Activated CD8-positive, alpha-beta memory T cell treated with anti-CD3 and anti-CD28 coated beads, Interleukin-2, amount 50 U/mL, for 48 hours (primary cell): Measurements from ENCODE around the gene NEAT1.

Experiments
- DNase-seq: peaks from one replicate; pipeline ENCODE4 v3.0.0-alpha.2; 2020

NEAT1 gene

DNA sequence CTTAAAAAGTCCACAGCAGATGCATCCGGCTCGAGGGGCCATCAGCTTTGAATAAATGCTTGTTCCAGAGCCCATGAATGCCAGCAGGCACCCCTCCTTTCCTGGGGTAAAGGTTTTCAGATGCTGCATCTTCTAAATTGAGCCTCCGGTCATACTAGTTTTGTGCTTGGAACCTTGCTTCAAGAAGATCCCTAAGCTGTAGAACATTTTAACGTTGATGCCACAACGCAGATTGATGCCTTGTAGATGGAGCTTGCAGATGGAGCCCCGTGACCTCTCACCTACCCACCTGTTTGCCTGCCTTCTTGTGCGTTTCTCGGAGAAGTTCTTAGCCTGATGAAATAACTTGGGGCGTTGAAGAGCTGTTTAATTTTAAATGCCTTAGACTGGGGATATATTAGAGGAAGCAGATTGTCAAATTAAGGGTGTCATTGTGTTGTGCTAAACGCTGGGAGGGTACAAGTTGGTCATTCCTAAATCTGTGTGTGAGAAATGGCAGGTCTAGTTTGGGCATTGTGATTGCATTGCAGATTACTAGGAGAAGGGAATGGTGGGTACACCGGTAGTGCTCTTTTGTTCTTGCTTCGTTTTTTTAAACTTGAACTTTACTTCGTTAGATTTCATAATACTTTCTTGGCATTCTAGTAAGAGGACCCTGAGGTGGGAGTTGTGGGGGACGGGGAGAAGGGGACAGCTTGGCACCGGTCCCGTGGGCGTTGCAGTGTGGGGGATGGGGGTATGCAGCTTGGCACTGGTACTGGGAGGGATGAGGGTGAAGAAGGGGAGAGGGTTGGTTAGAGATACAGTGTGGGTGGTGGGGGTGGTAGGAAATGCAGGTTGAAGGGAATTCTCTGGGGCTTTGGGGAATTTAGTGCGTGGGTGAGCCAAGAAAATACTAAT, 1.9 kb downstream of the NEAT1 start:
- peak; percentile 88 for DNase-seq

DNA sequence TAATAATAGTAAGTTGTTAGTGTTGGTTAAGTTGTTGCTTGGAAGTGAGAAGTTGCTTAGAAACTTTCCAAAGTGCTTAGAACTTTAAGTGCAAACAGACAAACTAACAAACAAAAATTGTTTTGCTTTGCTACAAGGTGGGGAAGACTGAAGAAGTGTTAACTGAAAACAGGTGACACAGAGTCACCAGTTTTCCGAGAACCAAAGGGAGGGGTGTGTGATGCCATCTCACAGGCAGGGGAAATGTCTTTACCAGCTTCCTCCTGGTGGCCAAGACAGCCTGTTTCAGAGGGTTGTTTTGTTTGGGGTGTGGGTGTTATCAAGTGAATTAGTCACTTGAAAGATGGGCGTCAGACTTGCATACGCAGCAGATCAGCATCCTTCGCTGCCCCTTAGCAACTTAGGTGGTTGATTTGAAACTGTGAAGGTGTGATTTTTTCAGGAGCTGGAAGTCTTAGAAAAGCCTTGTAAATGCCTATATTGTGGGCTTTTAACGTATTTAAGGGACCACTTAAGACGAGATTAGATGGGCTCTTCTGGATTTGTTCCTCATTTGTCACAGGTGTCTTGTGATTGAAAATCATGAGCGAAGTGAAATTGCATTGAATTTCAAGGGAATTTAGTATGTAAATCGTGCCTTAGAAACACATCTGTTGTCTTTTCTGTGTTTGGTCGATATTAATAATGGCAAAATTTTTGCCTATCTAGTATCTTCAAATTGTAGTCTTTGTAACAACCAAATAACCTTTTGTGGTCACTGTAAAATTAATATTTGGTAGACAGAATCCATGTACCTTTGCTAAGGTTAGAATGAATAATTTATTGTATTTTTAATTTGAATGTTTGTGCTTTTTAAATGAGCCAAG, 2.7 kb downstream of the NEAT1 start:
- peak; percentile 86 for DNase-seq

DNA sequence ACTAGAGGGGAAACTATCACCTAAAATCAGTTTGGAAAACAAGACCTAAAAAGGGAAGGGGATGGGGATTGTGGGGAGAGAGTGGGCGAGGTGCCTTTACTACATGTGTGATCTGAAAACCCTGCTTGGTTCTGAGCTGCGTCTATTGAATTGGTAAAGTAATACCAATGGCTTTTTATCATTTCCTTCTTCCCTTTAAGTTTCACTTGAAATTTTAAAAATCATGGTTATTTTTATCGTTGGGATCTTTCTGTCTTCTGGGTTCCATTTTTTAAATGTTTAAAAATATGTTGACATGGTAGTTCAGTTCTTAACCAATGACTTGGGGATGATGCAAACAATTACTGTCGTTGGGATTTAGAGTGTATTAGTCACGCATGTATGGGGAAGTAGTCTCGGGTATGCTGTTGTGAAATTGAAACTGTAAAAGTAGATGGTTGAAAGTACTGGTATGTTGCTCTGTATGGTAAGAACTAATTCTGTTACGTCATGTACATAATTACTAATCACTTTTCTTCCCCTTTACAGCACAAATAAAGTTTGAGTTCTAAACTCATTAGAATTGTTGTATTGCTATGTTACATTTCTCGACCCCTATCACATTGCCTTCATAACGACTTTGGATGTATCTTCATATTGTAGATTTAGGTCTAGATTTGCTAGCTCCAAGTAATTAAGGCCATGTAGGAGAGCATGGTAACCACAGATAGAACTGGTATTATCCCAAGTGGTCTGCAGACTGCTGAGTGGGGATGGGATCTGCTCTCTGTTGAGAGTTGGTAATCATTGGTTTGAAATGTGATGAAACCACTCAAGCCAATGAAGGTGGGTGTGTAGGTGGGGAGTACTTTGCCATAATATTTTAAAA, 3.6 kb downstream of the NEAT1 start:
- DNase-seq: peak; percentile 55

DNA sequence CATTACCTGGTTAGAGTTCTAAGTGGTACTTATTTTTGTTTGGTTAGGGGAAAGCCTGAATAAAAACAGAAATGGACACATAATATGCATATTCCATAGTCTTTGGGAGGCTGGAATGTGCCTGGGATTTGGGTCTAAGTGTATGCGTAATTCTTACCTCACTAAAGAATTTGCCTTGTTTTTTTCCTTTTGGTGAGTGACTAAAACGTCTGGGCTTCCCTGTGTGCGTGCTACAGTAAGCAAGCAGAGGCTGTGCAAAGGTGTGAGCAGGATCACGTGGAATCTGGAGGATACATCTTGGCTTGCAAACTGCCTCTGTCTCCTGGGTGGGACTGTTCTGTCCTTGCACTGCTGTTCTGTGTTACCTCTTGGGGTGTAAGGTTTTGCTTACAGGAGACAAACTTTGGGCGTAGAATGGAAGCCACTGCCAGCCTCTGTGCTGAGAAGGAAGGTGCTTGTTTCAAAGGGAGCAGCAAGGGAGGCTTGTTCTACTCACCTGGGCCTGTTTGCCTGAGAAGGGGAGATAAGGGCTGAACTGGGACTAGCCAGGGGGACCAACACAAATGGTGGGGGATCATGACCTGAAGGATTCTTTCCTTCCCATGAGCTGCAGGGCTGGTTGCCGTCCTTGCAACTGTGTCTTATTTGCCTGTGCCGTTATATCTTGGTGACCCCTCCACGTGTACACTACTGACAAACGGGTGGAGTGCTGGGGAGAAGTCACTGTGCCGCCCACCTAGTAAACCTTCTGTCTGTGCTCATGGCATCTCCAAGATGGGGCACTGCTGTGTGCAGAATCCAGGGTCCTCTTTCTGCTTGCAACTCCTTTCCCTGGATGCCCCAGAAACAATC, 4.5 kb downstream of the NEAT1 start:
- DNase-seq: peak; percentile 82

DNA sequence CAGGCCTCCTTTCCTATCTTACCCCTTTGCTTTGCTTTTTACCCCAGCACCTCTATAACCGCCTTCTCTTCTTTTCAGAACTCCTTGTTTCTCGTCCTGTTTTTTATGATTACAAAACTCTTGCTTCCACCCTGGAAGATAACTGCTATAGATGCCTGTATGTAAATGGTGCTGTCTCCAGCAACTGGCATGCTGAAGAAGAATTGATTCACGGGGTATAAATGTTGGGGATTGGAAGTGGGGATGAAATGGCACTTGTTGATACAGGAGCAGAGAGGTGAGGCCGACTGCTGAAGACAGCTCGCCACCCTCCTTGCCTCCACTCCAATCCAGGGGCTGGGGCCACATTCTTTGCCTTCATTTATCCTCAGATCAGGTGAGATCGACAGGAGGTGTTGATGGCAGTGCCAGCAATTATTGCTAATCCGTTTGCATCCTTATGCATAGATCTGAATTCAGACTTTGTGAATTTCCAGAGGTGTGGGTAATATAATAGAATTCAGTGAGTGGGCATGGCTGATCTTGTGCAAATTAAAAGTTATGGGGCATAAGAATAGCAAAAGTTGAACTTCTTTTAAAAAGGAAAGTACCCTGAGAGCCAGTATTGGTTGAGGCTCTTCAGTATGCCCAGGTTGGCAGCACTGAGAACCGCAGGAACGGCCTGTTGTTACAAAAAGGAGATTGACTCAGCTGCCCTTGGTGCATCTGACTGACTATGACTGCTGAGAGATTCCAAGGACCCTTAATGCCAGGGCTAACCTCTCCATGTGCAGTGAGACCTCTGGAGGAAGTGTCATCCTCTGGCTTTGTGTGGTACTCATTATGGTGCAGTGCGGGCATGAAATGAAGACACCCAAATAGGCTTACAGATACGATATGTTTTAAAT, 5.3 kb downstream of the NEAT1 start:
- peak; percentile 68 for DNase-seq

DNA sequence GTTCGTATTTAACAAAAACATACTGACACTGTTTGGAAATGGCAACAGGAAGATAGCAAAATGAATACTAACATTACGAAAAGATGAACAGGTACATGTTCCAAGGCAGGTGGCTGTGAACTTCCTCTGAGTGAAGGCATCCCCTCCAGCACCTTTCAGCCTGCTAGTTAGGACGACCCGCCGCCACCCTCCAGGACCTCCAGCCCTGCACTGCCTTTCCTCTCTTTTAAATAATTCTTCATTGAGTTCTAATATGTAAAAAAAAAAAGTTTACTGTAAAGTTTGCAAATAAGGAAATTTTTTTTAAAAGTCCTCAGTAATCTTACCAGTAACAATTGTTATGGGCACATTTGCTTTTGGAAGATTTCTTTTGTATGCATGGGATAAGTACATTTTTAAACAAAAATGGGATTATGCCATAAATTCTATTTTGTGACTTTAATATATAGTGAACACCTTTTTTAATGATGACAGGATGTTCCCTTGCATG, 6.0 kb downstream of the NEAT1 start:
- DNase-seq: peak; percentile 61

DNA sequence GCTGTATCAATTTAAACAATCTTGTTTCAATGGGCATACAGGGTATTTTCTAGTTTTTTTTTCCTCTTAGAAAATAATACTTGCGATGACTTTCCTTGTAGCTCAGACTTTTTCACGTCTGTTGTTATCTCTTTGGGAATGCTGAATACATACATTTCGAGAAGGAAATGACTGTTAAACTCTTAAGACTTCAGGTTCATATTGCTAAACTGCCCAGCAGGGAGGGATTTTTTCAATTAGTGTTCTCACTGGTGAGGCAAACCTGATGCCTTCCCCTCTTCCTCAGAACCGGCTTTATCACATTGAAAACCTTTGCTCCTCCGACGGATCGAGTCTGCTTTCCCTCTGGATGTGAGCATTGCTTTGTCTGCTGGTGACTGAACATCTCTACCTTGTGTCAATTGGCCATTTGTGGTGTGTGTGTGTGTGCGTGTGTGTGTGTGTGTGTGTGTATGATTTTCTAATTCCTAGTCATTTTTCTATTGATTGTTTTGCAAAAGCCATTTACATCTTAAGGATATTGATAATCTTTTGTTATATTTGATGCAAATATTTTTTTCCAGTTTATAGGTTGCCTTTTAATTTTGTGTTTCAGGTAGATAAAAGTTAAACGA, 6.6 kb downstream of the NEAT1 start:
- DNase-seq: peak; percentile 63

DNA sequence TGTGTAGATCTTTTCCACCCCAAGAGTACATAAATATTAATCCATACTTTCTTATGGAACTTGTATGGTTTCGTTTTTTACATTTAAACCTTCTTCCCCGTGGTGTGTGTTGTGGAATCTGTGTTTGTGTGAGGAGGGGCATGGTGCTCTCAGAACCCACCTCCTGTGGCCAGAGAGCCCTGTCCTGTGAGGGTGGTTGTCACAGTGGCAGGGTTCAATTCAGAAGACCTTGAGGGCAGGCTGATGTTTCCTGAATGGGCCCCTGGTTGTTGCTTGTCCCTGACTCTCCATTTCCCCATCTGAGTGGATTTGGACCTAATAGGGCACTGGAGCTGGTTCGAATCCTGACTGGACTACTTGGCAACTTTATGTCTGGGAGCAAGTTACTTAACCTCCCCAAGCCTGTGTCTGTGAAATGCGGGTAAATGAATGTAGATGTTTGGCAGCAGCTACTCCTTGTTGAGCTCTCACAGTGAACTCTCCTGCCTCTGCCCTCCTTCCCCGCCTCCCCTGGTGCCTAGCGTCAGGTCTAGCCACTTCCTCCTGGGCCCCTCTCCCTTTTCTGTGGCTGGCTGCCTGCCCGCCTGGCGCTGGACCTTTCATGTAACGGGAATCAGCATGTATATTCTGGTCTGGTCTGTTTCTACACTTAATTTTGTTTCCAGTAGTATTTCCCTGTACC, 7.3 kb downstream of the NEAT1 start:
- peak; percentile 71 for DNase-seq

DNA sequence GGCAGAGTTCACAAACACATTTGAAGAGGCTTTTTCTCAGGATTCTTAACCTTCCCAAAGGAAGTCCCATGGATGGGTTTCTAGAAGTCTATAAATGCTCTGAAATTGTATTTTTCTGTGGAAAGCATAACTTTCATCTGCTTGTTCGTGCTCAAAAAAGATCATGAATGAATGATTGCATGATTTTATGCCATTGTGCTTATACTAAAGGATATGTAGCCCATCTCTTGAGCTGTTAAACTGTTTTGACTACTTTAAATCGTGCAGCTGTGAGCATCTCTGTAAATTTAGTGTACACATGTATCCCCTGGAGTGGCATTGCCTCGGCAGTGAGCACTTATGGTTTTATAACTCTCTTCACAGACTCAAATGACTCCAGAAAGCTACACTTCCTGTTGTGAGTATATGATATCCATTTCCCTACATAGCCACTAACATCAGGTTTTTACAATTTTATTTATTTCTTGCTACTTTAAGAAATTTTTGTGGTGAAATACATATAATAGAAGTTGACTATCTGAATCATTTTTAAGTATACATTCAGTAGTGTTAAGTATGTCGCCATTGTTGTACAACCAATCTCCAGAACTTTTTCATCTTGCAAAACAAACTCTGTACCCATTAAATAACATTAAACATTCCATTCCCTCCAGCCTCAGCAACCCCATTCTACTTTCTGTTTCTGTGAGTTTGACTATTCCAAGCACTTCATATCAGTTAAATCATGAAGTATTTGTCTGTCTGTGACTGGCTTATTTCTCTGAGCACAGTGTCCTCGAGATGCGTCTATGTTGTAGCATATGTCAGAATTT, 8.0 kb downstream of the NEAT1 start:
- DNase-seq: peak; percentile 48

DNA sequence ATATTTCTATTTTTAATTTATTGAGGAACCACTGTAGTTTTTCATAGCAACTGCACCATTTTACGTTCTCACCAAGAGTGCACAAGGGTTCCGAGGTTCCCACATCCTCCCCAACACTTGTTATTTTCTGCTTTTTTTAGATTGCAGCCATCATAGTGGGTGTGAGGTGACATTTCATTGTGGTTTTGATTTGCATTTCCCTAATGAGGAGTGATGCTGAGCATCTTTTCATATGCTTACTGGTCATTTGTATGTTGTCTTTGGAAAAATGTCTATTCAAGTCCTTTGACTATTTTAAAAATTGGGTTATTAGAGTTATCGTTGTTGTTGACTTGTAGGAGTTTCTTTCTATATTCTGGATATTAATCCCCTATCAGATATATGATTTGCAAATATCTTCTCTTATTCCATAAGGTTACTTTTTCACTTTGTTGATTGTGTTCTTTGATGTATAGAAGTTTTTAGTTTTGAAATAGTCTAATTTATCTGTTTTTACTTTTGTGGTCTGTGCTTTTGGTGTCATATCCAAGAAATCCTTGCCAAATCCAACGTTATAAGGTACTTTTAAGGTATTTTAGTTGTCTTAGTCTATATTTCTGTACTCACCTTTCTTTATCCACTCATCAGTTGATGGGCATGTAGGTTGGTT, 9.0 kb downstream of the NEAT1 start:
- peak; percentile 46 for DNase-seq

DNA sequence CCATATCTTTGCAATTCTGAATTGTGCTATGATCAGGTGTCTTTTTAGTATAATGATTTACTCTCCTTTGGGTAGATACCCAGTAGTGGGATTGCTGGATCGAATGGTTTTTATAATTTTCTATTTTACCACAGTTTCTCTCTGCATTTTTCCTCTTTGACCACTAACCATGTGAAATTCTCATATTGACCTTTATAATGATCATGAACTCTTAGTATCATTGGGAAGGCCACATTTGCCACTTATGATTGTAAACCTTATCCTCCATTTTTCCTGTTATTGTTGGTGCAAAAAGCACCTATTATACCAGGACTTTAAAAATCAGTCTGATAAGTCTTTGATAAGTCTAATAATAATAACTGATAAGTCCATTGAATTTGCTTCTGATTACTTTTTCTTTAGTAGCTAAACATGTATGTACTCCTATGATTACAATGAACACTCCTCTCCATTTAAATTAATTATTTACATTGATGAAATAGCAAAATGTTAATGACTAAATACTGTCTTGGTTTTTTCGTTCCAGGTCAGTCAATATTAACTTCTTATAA, 9.6 kb downstream of the NEAT1 start:
- no peak for DNase-seq

DNA sequence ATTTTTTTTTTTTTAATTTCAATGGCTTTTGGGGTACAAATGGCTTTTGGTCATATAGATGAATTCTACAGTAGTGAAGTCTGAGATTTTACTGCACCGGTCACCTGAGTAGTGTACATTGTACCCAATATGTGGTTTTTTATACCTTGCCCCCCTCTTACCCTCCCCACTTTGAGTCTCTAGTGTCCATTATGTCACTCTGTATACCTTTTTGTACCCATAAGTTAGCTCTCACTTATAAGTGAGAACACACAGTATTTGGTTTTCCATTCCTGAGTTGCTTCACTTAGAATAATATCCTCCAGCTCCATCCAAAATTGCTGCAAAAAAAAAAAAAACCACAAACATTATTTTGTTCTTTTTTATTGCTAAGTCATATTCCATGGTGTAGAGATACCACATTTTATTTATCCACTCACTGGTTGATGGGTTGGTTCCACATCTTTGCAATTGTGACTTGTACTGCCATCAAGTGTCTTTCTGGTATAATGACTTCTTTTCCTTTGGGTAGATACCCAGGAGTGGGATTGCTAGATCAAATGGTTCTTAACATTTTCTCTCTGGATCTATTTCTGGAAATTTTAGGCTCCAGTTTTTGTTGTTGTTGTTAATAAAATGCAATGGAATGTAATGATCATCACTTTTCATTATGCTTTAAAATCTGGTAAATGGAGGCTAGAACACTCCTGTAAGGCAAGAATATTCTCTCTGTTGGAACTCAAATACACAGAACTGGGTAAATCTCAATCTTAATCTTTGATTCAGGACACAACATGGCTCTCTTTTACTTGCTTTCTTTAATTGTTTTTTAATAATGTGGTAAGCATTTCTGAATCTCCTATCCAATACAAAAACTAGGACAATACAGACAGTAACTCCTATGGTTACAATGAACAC, 10.3 kb downstream of the NEAT1 start:
- no peak for DNase-seq

DNA sequence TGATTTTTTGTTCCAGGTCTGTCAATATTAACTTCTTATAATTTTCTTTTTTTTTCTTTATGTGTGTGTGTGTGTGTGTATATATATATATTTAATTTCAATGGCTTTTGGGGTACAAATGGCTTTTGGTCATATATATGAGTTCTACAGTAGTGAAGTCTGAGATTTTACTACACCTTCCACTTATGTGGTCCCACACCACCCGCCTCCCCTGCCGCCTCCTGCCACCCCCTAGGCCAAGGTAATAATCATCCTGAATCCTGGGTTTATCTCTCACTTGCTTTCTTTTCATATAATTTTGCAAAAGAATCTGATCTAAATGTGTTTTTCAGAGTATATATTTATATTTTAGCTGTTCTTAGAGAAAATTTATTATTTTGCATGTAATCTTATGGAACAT, 11.1 kb downstream of the NEAT1 start:
- DNase-seq: no peak

DNA sequence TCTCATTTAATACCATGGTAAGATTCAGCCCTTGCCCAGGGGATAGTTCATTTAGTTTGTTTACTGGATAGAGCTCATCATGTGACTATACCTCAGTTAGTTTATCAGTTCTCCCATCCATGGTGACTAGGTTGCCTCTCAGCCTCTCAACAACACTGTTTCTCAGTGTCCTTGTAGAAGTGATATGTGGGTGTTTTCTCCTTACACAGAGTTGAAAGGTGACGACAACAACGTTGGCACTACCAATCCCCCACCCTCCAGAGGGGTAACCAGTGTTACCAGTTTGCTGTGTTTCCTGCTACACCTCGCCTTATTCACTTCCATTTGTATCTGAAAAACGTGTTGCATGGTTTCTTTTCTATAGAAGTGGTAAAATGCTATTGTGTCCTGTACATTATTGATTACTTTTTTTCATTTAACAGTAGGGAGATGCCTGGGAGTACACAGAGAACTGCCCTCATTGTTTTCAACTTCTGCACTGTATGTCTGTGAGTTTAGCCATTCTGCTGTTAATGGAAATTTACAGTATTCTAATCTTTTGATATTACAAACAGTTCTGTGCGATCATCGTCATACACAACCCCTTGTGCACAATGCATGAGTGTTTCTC, 11.6 kb downstream of the NEAT1 start:
- peak; percentile 39 for DNase-seq

DNA sequence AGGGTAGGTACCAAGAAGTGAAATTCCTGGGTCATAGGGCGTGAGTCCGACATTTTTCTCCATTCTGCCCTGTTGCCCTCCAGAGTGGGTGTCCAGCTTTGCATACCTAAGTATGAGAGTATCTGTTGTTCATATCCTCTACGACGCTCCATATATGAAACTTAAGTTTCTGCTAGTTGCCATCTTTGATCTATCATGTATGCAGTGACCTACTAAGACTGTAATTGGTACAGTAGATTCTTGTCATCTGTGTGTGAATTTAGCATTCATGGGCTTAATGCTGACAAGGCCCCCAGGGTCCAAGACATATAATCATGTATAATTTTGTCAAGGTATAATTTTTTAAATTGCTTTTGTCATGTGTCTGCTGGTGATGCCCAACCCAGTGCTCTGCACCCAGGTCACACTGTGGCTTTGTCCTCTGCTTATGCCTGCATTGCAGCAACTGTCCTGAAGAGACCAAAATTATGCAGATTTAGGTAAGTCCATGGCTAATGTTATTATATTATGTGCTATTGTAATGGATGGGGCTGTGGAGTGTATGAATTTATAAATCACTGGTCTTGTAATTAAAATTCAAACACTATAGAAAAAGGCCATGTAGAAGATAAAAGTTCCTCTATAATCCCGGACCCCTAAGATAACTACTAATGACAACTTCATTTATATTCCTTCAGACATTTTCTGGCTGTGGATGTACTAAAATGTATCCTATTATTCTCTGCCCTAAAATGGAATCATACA, 12.2 kb downstream of the NEAT1 start:
- DNase-seq: peak; percentile 34
